Measurements from ENCODE around the gene SYNGR1. TPM values are rescaled to one million over a fixed set of nuclear protein-coding genes. Genes with fewer than 3 reads are reported as not detected.

The SYNGR1 gene
- total and polyA plus RNA-seq, 2 donors (not counting 1 experiment from before 2014, with no cell fraction given) = 9.4 to 31.9 TPM

GRCh38 chr22:39368461-39368911, 18.7 kb downstream of the SYNGR1 start:
- Histone ChIP-seq H3K4me1 (ENCODE audit: control insufficient read depth in 2 of 2, insufficient read depth in 2 of 2, low read length in 2 of 2) (peaks cover 17 to 25% of the 10 kb centered on the region in 2 donors), H3K27me3 (replicated peaks in 1 of 4; ENCODE audit: control extremely low read depth in 1 of 4, control insufficient read depth in 3 of 4, insufficient read depth in 4 of 4, low read length in 3 of 4) (no peaks in the 10 kb centered on the region), H3K27ac (ENCODE audit: low read length in 2 of 2) (peak overlapping the region in 1 of 2 donors; percentile 5), H3K4me2 (replicated peaks; ENCODE audit: low read depth, low read length, poor library complexity, severe bottlenecking) (peak overlapping the region; percentile 48), H3K36me3 (replicated peaks in 1 of 2; ENCODE audit: control extremely low read depth in 1 of 2, control insufficient read depth in 1 of 2, extremely low read depth in 1 of 2, insufficient read depth in 2 of 2, low read length in 1 of 2) (no peaks in the 10 kb centered on the region), H2AFZ (ENCODE audit: insufficient read depth, low read depth, low read length, poor library complexity, severe bottlenecking) (peak overlapping the region; percentile 60), H3K4me3 (ENCODE audit: control extremely low read depth in 1 of 5, extremely low read depth in 1 of 5, insufficient read depth in 1 of 5, low read depth in 2 of 5, low read length in 4 of 5) (no peak overlapping the region), H4K20me1 (ENCODE audit: control insufficient read depth, insufficient read depth, low read length, poor library complexity, severe bottlenecking) (no peaks in the 10 kb centered on the region), H3K9ac (ENCODE audit: low read length) (no peak overlapping the region), H3K79me2 (ENCODE audit: control insufficient read depth, insufficient read depth, low read length) (no peaks in the 10 kb centered on the region), H3K9me3 (ENCODE audit: control extremely low read depth in 1 of 3, control insufficient read depth in 2 of 3, insufficient read depth in 1 of 3, low read length in 2 of 3) (peaks cover 0 to 16% (median 4%) of the 10 kb centered on the region in 3 donors)
- no peak overlapping the region for H3K4me3 Mint-ChIP-seq
- no peak overlapping the region for H3K27ac Mint-ChIP-seq
- ChIA-PET POLR2A (no interaction called here), CTCF (interaction anchor here (0.5 kb wide), 1 partner anchor 28 kb away, joined by 3 read pairs; no protein-coding TSS in a partner anchor)
- intact Hi-C loops (cut with micrococcal nuclease) = no loop called here
- peaks cover 46% of the 10 kb centered on the region for H3K4me1 Mint-ChIP-seq
- peak; percentile 21 for ATAC-seq (ENCODE audit: low read depth)
- no peaks in the 10 kb centered on the region for H3K27me3 Mint-ChIP-seq
- no peaks in the 10 kb centered on the region for H3K9me3 Mint-ChIP-seq (ENCODE audit: insufficient read depth)
- 7% methylated on average over 8 of the region's 9 CpGs for WGBS (ENCODE audit: insufficient coverage)
- DNase-seq = no peak
- no peak for TF ChIP-seq EZH2 (IDR thresholded peaks at IDR 0.05; ENCODE audit: borderline replicate concordance, insufficient read depth, low read depth, low read length, poor library complexity, severe bottlenecking)
- TF ChIP-seq, protein P1, sequence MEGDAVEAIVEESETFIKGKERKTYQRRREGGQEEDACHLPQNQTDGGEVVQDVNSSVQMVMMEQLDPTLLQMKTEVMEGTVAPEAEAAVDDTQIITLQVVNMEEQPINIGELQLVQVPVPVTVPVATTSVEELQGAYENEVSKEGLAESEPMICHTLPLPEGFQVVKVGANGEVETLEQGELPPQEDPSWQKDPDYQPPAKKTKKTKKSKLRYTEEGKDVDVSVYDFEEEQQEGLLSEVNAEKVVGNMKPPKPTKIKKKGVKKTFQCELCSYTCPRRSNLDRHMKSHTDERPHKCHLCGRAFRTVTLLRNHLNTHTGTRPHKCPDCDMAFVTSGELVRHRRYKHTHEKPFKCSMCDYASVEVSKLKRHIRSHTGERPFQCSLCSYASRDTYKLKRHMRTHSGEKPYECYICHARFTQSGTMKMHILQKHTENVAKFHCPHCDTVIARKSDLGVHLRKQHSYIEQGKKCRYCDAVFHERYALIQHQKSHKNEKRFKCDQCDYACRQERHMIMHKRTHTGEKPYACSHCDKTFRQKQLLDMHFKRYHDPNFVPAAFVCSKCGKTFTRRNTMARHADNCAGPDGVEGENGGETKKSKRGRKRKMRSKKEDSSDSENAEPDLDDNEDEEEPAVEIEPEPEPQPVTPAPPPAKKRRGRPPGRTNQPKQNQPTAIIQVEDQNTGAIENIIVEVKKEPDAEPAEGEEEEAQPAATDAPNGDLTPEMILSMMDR (IDR thresholded peaks at IDR 0.05) = no peak

GRCh38 chr22:39369186-39369585, 19.4 kb downstream of the SYNGR1 start:
- Histone ChIP-seq H3K4me1 (ENCODE audit: control insufficient read depth in 2 of 2, insufficient read depth in 2 of 2, low read length in 2 of 2) (peaks cover 17 to 25% of the 10 kb centered on the region in 2 donors), H2AFZ (ENCODE audit: insufficient read depth, low read depth, low read length, poor library complexity, severe bottlenecking) (peak overlapping the region; percentile 60), H3K27me3 (replicated peaks in 1 of 4; ENCODE audit: control extremely low read depth in 1 of 4, control insufficient read depth in 3 of 4, insufficient read depth in 4 of 4, low read length in 3 of 4) (no peaks in the 10 kb centered on the region), H3K4me2 (replicated peaks; ENCODE audit: low read depth, low read length, poor library complexity, severe bottlenecking) (no peak overlapping the region), H3K27ac (ENCODE audit: low read length in 2 of 2) (no peak overlapping the region), H3K9me3 (ENCODE audit: control extremely low read depth in 1 of 3, control insufficient read depth in 2 of 3, insufficient read depth in 1 of 3, low read length in 2 of 3) (peaks cover 0 to 16% (median 4%) of the 10 kb centered on the region in 3 donors), H3K4me3 (ENCODE audit: control extremely low read depth in 1 of 5, extremely low read depth in 1 of 5, insufficient read depth in 1 of 5, low read depth in 2 of 5, low read length in 4 of 5) (no peak overlapping the region), H3K79me2 (ENCODE audit: control insufficient read depth, insufficient read depth, low read length) (peaks cover 3% of the 10 kb centered on the region), H4K20me1 (ENCODE audit: control insufficient read depth, insufficient read depth, low read length, poor library complexity, severe bottlenecking) (no peaks in the 10 kb centered on the region), H3K9ac (ENCODE audit: low read length) (no peak overlapping the region), H3K36me3 (replicated peaks in 1 of 2; ENCODE audit: control extremely low read depth in 1 of 2, control insufficient read depth in 1 of 2, extremely low read depth in 1 of 2, insufficient read depth in 2 of 2, low read length in 1 of 2) (no peaks in the 10 kb centered on the region)
- ChIA-PET POLR2A (no interaction called here), CTCF (no interaction called here)
- 88% methylated on average over 5 of the region's 6 CpGs for WGBS (ENCODE audit: insufficient coverage)
- no peak for DNase-seq
- Mint-ChIP-seq H3K27ac (peak overlapping the region; percentile 41), H3K4me1 (peaks cover 43% of the 10 kb centered on the region), H3K9me3 (ENCODE audit: insufficient read depth) (no peaks in the 10 kb centered on the region), H3K4me3 (no peak overlapping the region), H3K27me3 (no peaks in the 10 kb centered on the region)
- intact Hi-C loops (cut with micrococcal nuclease) = no loop called here
- no peak for ATAC-seq (ENCODE audit: low read depth)
- TF ChIP-seq, protein P1 (IDR thresholded peaks at IDR 0.05) = no peak
- no peak for TF ChIP-seq EZH2 (IDR thresholded peaks at IDR 0.05; ENCODE audit: borderline replicate concordance, insufficient read depth, low read depth, low read length, poor library complexity, severe bottlenecking)

Measured in B cell (primary cell).